ENCODE data around the gene DNAAF5.
A peak's percentile ranks its signal among the peaks of the same experiment; 100 is the strongest.

Gene DNAAF5

DNA sequence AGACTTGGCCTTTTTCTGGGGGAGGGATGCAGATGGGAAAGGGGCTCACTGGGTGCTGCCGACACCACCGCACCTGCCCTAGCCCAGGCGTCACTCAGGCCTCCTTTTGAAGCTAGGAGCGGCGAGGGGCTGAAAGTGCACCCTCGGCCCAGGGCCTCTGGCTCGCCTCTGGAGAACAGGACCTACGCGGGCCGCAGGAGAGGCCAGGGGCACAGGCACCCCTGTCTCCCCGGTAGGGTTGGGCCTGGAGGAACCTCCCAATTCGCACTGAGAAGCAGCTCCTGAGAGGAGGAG, 47.1 kb downstream of the DNAAF5 start:
- WGBS, 2 experiments = 95% methylated on average over 12 of the region's 12 CpGs
- no peaks in the 10 kb centered on the region for H3K27me3 ChIP-seq (ENCODE audit: control insufficient read depth, insufficient read depth, low read length, poor library complexity, severe bottlenecking)
- peaks cover 7% of the 10 kb centered on the region for H3K36me3 ChIP-seq (ENCODE audit: control insufficient read depth, insufficient read depth, low read length)
- no peak overlapping the region for H3K4me3 ChIP-seq (ENCODE audit: insufficient read depth, low read depth, low read length)
- no peaks in the 10 kb centered on the region for H3K9me3 ChIP-seq (ENCODE audit: control insufficient read depth, low read length)
- H3K27ac ChIP-seq (ENCODE audit: insufficient read depth, low read depth, low read length, poor library complexity, severe bottlenecking) = no peak overlapping the region
- H3K4me1 ChIP-seq (ENCODE audit: control insufficient read depth, insufficient read depth, low read length) = no peaks in the 10 kb centered on the region

DNA sequence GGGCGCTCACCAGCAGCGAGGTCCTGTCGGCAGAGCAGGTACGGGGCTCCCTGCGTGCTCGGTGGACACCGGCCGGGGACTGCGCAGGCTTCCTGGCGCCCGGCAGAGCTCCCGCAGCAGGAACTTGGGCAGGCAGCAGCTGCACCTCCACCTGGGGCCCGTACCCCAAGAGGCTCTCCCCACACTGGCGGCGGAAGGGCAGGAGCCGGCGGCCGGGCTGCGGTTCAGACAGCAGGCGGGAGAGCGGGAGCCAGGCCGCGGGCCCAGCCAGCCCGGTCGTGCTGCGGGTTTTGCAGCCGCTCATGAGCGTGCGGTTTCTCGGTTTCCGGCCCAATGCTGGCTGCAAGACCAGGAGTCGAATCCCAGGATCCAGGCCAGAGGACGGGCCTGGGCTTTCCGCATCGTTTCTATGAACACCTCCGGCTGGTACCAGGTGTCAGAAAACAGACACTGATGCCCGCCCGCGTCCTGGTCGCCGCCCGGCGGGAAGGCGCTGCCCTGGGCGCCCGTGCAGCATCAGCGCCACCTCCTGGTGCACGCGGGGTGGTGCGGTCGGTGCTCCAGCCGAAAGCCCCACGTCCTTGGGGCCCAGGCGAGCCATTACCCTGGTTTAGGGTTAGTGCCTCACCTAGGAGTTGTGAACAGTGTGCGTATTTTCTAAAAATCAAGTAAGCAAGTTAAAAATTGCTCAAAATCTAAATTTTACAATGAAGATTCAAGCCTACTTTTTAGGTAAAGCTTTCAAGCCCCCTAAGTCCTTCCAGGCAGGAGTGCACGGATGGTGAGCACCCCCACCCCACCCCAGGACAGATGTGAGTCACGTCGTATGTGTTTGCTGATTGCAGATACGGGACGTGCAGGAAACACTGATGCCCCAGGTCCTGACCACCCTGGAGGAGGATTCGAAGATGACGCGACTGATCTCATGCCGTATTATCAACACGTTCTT, 47.9 kb downstream of the DNAAF5 start:
- H3K9me3 ChIP-seq (ENCODE audit: control insufficient read depth, low read length) = no peaks in the 10 kb centered on the region
- no peak overlapping the region for H3K27ac ChIP-seq (ENCODE audit: insufficient read depth, low read depth, low read length, poor library complexity, severe bottlenecking)
- H3K27me3 ChIP-seq (ENCODE audit: control insufficient read depth, insufficient read depth, low read length, poor library complexity, severe bottlenecking) = no peaks in the 10 kb centered on the region
- no peaks in the 10 kb centered on the region for H3K4me1 ChIP-seq (ENCODE audit: control insufficient read depth, insufficient read depth, low read length)
- H3K36me3 ChIP-seq (ENCODE audit: control insufficient read depth, insufficient read depth, low read length) = peaks cover 9% of the 10 kb centered on the region
- H3K4me3 ChIP-seq (ENCODE audit: insufficient read depth, low read depth, low read length) = no peak overlapping the region
- 68 to 69% methylated on average over 65 of the region's 65 CpGs for WGBS, 2 experiments

DNA sequence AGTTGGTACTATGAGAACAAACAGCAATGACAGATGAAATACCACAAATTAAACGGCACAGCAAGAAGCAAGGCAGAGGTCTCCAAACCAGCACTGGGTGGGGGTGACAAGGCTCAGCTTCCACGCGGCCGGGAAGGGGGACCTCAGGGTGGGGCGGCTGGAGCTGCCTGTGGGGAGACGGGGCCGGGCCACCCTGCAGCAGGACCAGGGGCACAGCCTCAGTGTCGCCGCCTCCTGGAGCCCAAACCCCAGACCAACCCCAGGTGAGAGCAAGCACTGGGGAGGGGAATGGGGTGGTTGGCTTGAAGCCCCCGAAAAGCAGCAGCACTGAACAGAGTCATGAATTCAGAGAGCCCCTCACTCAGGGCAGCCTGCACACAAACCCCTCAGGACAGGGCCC, 49.9 kb downstream of the DNAAF5 start:
- WGBS, 2 experiments = 96 to 97% methylated on average over 10 of the region's 10 CpGs
- Histone ChIP-seq H3K27me3 (ENCODE audit: control insufficient read depth, insufficient read depth, low read length, poor library complexity, severe bottlenecking) (no peaks in the 10 kb centered on the region), H3K4me3 (ENCODE audit: insufficient read depth, low read depth, low read length) (no peak overlapping the region), H3K36me3 (ENCODE audit: control insufficient read depth, insufficient read depth, low read length) (peaks cover 3% of the 10 kb centered on the region), H3K4me1 (ENCODE audit: control insufficient read depth, insufficient read depth, low read length) (no peaks in the 10 kb centered on the region), H3K27ac (ENCODE audit: insufficient read depth, low read depth, low read length, poor library complexity, severe bottlenecking) (no peak overlapping the region), H3K9me3 (ENCODE audit: control insufficient read depth, low read length) (no peaks in the 10 kb centered on the region)

DNA sequence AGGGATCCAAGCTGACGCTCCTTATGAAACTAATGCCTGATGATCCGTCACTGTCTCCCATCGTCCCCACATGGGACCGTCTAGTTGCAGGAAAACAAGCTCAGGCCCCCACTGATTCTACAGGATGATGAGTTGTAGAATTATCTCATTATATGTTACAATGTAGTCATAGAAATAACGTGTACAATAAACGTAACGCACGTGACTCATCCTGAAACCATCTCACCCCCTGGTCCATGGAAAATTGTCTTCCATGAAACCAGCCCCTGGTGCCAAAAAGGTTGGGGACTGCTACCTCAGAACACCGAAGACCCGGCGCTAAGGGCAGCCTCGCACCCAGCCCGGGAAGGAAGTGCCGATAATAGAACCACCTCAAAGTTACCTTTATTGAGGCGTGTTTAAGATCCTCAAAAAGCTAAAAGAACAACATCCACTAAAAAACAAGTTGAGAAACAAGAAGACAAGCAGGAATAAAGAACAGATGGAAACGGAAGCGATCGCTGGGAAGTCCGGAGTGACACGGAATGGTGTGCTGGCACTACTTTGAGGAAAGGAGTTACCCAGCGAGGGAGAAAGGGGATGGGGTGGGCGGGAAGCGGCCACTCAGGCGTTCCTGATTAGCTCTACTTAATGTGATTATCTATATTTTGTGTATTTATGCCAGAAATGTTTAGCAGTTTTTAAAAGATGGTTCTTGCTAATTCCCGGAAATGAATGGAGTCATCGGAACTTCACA, 50.7 kb downstream of the DNAAF5 start:
- Histone ChIP-seq H3K27me3 (ENCODE audit: control insufficient read depth, insufficient read depth, low read length, poor library complexity, severe bottlenecking) (no peaks in the 10 kb centered on the region), H3K4me3 (ENCODE audit: insufficient read depth, low read depth, low read length) (no peak overlapping the region), H3K36me3 (ENCODE audit: control insufficient read depth, insufficient read depth, low read length) (peaks cover 3% of the 10 kb centered on the region), H3K9me3 (ENCODE audit: control insufficient read depth, low read length) (no peaks in the 10 kb centered on the region), H3K4me1 (ENCODE audit: control insufficient read depth, insufficient read depth, low read length) (no peaks in the 10 kb centered on the region), H3K27ac (ENCODE audit: insufficient read depth, low read depth, low read length, poor library complexity, severe bottlenecking) (no peak overlapping the region)
- 93 to 94% methylated on average over 26 of the region's 26 CpGs for WGBS, 2 experiments

DNA sequence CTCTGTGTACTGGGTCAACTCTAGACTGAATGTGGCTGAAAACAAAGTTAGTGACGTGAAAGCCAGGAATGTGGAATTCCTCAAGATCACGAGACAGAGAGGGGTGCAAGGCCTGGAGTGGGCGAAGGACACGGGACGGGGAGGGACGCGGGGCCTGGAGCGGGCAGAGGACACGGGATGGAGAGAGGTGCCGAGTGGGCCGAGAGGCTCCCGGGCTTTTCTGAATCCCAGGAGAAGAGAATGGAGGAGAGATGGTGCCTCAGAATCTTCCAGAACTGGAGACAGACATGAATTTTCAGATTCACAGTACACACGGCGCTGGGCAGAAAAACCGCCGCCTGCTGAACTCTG, 51.2 kb downstream of the DNAAF5 start:
- Histone ChIP-seq H3K4me1 (ENCODE audit: control insufficient read depth, insufficient read depth, low read length) (no peaks in the 10 kb centered on the region), H3K27ac (ENCODE audit: insufficient read depth, low read depth, low read length, poor library complexity, severe bottlenecking) (peak overlapping the region; percentile 6), H3K36me3 (ENCODE audit: control insufficient read depth, insufficient read depth, low read length) (peaks cover 4% of the 10 kb centered on the region), H3K4me3 (ENCODE audit: insufficient read depth, low read depth, low read length) (no peak overlapping the region), H3K9me3 (ENCODE audit: control insufficient read depth, low read length) (no peaks in the 10 kb centered on the region), H3K27me3 (ENCODE audit: control insufficient read depth, insufficient read depth, low read length, poor library complexity, severe bottlenecking) (no peaks in the 10 kb centered on the region)
- WGBS, 2 experiments = 93% methylated on average over 16 of the region's 16 CpGs

DNA sequence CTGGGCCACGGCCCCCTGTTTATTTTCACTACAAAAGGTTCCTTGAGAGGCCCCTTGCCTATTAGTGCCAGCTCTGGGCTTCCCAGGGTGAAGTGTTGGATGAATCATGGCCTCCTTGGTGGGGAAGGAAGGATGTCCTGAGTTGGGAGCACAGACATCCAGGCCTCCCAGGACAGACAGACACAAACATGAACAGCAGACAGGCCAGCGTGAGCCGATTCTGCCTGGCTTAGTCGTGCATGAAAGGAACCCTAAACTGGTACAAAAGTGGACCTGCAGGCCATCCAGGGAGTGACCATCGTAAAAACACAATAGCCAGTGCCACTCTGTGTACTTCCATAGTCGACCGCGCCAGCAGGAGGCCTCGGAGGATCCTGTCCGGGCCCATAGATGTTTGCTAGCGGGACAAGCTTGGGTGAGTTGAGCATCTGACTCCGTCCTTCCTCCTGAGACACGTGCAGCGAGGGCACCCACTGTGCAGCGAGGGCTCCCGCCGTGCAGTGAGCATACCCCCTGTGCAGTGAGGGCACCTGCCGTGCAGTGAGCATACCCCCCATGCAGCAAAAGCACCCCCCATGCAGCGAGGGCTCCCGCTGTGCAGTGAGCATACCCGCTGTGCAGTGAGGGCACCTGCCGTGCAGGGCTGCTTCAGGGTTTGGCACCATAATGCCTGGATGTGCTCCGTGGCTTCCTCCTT, 51.9 kb downstream of the DNAAF5 start:
- Histone ChIP-seq H3K27ac (ENCODE audit: insufficient read depth, low read depth, low read length, poor library complexity, severe bottlenecking) (no peak overlapping the region), H3K4me1 (ENCODE audit: control insufficient read depth, insufficient read depth, low read length) (no peaks in the 10 kb centered on the region), H3K36me3 (ENCODE audit: control insufficient read depth, insufficient read depth, low read length) (peaks cover 7% of the 10 kb centered on the region), H3K27me3 (ENCODE audit: control insufficient read depth, insufficient read depth, low read length, poor library complexity, severe bottlenecking) (no peaks in the 10 kb centered on the region), H3K9me3 (ENCODE audit: control insufficient read depth, low read length) (no peaks in the 10 kb centered on the region), H3K4me3 (ENCODE audit: insufficient read depth, low read depth, low read length) (no peak overlapping the region)
- WGBS, 2 experiments = 94% methylated on average over 23 of the region's 23 CpGs

DNA sequence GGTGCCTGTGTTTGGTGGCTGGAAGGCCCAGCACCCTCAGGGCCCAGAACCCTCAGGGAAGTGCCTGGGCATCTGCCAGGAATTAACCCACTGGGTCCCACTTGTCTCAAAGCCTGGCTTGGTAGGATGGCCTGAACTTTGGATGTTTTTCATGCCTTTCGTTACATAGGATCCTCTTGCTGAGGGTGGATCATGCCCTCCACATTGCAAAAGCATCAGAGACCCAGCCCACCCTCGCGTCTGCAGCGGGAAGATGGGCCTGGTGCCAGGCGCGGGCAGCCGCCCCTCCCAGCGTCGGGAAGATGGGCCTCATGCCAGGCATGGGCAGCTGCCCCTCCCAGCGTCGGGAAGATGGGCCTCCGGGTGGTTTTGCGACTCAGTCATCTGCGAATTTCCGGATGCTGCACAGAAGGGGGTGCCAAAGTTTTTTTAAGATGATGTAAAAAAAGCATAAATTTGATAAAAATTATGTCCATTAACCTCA, 52.5 kb downstream of the DNAAF5 start:
- peaks cover 7% of the 10 kb centered on the region for H3K36me3 ChIP-seq (ENCODE audit: control insufficient read depth, insufficient read depth, low read length)
- no peaks in the 10 kb centered on the region for H3K27me3 ChIP-seq (ENCODE audit: control insufficient read depth, insufficient read depth, low read length, poor library complexity, severe bottlenecking)
- no peak overlapping the region for H3K4me3 ChIP-seq (ENCODE audit: insufficient read depth, low read depth, low read length)
- H3K27ac ChIP-seq (ENCODE audit: insufficient read depth, low read depth, low read length, poor library complexity, severe bottlenecking) = no peak overlapping the region
- H3K9me3 ChIP-seq (ENCODE audit: control insufficient read depth, low read length) = no peaks in the 10 kb centered on the region
- no peaks in the 10 kb centered on the region for H3K4me1 ChIP-seq (ENCODE audit: control insufficient read depth, insufficient read depth, low read length)
- WGBS, 2 experiments = 92 to 96% methylated on average over 15 of the region's 15 CpGs

DNA sequence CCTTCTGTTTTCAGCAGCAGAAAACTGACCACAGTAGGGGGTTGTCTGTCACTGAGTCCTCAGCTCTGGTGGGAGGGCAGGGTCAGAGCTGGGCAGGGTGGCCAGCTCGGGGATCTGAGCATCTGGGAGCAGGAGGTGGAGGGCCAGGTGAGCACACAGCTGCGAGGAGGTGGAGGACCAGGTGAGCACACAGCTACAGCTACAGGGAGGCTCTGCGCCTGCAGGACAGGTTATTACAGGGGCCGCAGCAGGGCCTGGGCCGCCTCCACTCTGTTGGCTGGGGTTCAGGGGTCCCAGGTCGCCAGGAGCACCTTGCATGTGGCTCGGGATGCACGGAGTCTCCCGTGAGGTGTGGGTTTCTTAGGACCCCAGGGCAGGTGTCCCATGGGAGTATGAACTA, 53.0 kb downstream of the DNAAF5 start:
- Histone ChIP-seq H3K27me3 (ENCODE audit: control insufficient read depth, insufficient read depth, low read length, poor library complexity, severe bottlenecking) (no peaks in the 10 kb centered on the region), H3K4me1 (ENCODE audit: control insufficient read depth, insufficient read depth, low read length) (no peaks in the 10 kb centered on the region), H3K36me3 (ENCODE audit: control insufficient read depth, insufficient read depth, low read length) (peaks cover 7% of the 10 kb centered on the region), H3K27ac (ENCODE audit: insufficient read depth, low read depth, low read length, poor library complexity, severe bottlenecking) (no peak overlapping the region), H3K9me3 (ENCODE audit: control insufficient read depth, low read length) (no peaks in the 10 kb centered on the region), H3K4me3 (ENCODE audit: insufficient read depth, low read depth, low read length) (no peak overlapping the region)
- WGBS, 2 experiments = 95 to 96% methylated on average over 9 of the region's 9 CpGs

DNA sequence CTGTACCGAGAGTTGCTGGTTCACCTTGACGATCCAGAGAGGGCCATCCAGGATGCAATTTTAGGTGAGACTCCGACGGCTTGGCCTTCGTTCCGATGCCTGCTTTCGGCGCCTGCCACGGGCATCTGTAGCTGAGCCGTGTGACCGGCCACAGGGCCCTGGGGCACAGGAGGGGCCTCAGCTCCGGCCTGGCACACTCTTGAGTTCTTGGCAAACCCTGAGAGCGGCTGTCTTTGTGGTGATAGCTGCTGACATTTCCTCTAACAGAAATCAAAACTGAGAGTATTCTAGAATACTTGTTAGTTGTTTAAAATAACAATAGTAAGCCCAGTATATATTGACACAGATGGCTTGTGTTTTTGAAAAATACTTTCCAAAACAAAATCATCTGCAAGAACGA, 53.6 kb downstream of the DNAAF5 start:
- Histone ChIP-seq H3K27ac (ENCODE audit: insufficient read depth, low read depth, low read length, poor library complexity, severe bottlenecking) (no peak overlapping the region), H3K27me3 (ENCODE audit: control insufficient read depth, insufficient read depth, low read length, poor library complexity, severe bottlenecking) (no peaks in the 10 kb centered on the region), H3K9me3 (ENCODE audit: control insufficient read depth, low read length) (no peaks in the 10 kb centered on the region), H3K4me3 (ENCODE audit: insufficient read depth, low read depth, low read length) (no peak overlapping the region), H3K36me3 (ENCODE audit: control insufficient read depth, insufficient read depth, low read length) (peaks cover 7% of the 10 kb centered on the region), H3K4me1 (ENCODE audit: control insufficient read depth, insufficient read depth, low read length) (no peaks in the 10 kb centered on the region)
- WGBS, 2 experiments = 96 to 98% methylated on average over 14 of the region's 14 CpGs

DNA sequence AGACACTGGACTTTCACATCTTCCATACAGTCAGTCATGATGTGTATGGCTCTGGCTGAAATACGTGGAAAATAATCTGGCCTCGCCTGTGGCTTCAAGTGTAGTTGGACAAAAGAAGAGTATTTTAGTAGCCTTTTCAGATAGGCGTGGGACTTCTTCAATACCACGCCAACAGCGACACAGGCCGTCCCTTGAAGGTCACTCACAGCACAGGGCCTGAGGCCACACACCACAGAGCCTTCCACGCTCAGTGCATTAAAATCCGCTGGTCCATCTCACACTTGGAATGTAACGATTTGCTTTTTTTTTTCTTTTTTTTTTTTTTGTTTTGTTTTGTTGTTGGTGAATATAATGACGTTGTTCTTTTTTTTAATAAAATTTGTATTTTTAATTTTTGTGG, 54.0 kb downstream of the DNAAF5 start:
- WGBS, 2 experiments = 92 to 96% methylated on average over 10 of the region's 10 CpGs
- Histone ChIP-seq H3K9me3 (ENCODE audit: control insufficient read depth, low read length) (no peaks in the 10 kb centered on the region), H3K4me3 (ENCODE audit: insufficient read depth, low read depth, low read length) (no peak overlapping the region), H3K4me1 (ENCODE audit: control insufficient read depth, insufficient read depth, low read length) (no peaks in the 10 kb centered on the region), H3K36me3 (ENCODE audit: control insufficient read depth, insufficient read depth, low read length) (peaks cover 7% of the 10 kb centered on the region), H3K27ac (ENCODE audit: insufficient read depth, low read depth, low read length, poor library complexity, severe bottlenecking) (no peak overlapping the region), H3K27me3 (ENCODE audit: control insufficient read depth, insufficient read depth, low read length, poor library complexity, severe bottlenecking) (no peaks in the 10 kb centered on the region)
